ENCODE measurements around the gene GMDS. TPM values are rescaled to one million over a fixed set of nuclear protein-coding genes. Genes with fewer than 3 reads are reported as not detected.

The GMDS gene
- total and polyA plus RNA-seq, 2 of the 8 experiments (the other 6 are each of a cell fraction or from before 2014, with no cell fraction given), result 16.8 to 50.0 TPM

- H3K4me2 ChIP-seq (ENCODE audit: insufficient read depth in 1 of 2, low read depth in 2 of 2, low read length in 2 of 2), result no peak overlapping the region
- H4K5ac ChIP-seq (ENCODE audit: insufficient read length, low read depth, low read length), result no peak overlapping the region
- no peaks in the 10 kb centered on the region for H3K79me1 ChIP-seq (ENCODE audit: low read depth, low read length)
- H4K91ac ChIP-seq (replicated peaks; ENCODE audit: insufficient read length, low read length), result no peak overlapping the region
- H3K23me2 ChIP-seq (ENCODE audit: low read depth, low read length), result no peaks in the 10 kb centered on the region
- no peak overlapping the region for H2AFZ ChIP-seq (ENCODE audit: low read length)
- H3K4me3 ChIP-seq (ENCODE audit: extremely low read depth in 1 of 4, insufficient read depth in 2 of 4, low read depth in 3 of 4, low read length in 4 of 4), result no peak overlapping the region
- H3K56ac ChIP-seq (replicated peaks; ENCODE audit: insufficient read length, low read depth, low read length), result no peak overlapping the region
- H3K79me2 ChIP-seq (ENCODE audit: control insufficient read depth in 1 of 2, insufficient read depth in 2 of 2, low read length in 2 of 2), result no peaks in the 10 kb centered on the region
- FAIRE-seq (no peak), DNase-seq (ENCODE audit: low read depth in 1 of 2, low spot score in 2 of 2) (no peak)
- H4K8ac ChIP-seq (ENCODE audit: extremely low read depth, insufficient read depth, low read length), result no peak overlapping the region
- no peak overlapping the region for H3K18ac ChIP-seq (ENCODE audit: extremely low read depth, low read length)
- no peak for TF ChIP-seq PHF8 (conservative IDR thresholded peaks at IDR 0.05; ENCODE audit: low read depth, low read length)
- no peak for TF ChIP-seq CTCF (IDR thresholded peaks at IDR 0.05; ENCODE audit: control extremely low read depth in 1 of 3, insufficient read depth in 1 of 3, low read depth in 1 of 3, low read length in 3 of 3)
- TF ChIP-seq SAP30 (IDR thresholded peaks at IDR 0.05; ENCODE audit: insufficient read depth, insufficient replicate concordance, low read length), result no peak
- TF ChIP-seq JUND (IDR thresholded peaks at IDR 0.05; ENCODE audit: low read length), result no peak
- no peak overlapping the region for H3K14ac ChIP-seq (ENCODE audit: insufficient read length)
- WGBS, 2 experiments (ENCODE audit: extremely low coverage in 1 of 2, insufficient coverage in 1 of 2, insufficient read length in 1 of 2, insufficient replicate concordance in 2 of 2, low coverage in 1 of 2, low lambda C conversion rate in 2 of 2, missing lambda C conversion rate in 1 of 2), result 92% methylated on average over 2 of the region's 2 CpGs; no CpG with 5 or more reads in 1 of the 2 experiments
- H2BK5ac ChIP-seq (ENCODE audit: low read depth, low read length), result no peak overlapping the region
- H2BK15ac ChIP-seq (ENCODE audit: low read length), result no peak overlapping the region
- POLR2A ChIA-PET (ENCODE audit: partially characterized antibody), result no interaction called here
- no peak overlapping the region for H2BK12ac ChIP-seq (ENCODE audit: low read depth, low read length)
- no peak overlapping the region for H2BK20ac ChIP-seq (ENCODE audit: low read length)
- CTCF ChIA-PET (ENCODE audit: partially characterized antibody), result interaction anchor here (0.6 kb wide), 1 partner anchor 154 kb away, joined by 3 read pairs; no protein-coding TSS in a partner anchor
- H3K27ac ChIP-seq (ENCODE audit: low read depth, low read length), result no peak overlapping the region
- no peak overlapping the region for H3K4ac ChIP-seq (replicated peaks; ENCODE audit: insufficient read length, low read depth, low read length)
- no peak overlapping the region for H2BK120ac ChIP-seq (replicated peaks; ENCODE audit: low read depth, low read length)
- no peak overlapping the region for H3K23ac ChIP-seq (ENCODE audit: insufficient read length)
- H3K27me3 ChIP-seq (replicated peaks in 1 of 4; ENCODE audit: control insufficient read depth in 3 of 4, extremely low read depth in 1 of 4, insufficient read depth in 3 of 4, low read length in 3 of 4), result no peaks in the 10 kb centered on the region
- H4K20me1 ChIP-seq (replicated peaks in 1 of 2; ENCODE audit: control insufficient read depth in 1 of 2, insufficient read depth in 2 of 2, low read length in 2 of 2), result no peaks in the 10 kb centered on the region
- no peak overlapping the region for H3K9ac ChIP-seq (replicated peaks in 1 of 4; ENCODE audit: extremely low read depth in 1 of 4, low read depth in 3 of 4, low read length in 3 of 4)
- no peaks in the 10 kb centered on the region for H3K36me3 ChIP-seq (ENCODE audit: control insufficient read depth in 2 of 4, insufficient read depth in 4 of 4, low read length in 3 of 4)
- no peak overlapping the region for H2AK5ac ChIP-seq (ENCODE audit: low read depth, low read length)
- H3K9me3 ChIP-seq (ENCODE audit: insufficient read depth in 2 of 2, low read depth in 1 of 2, low read length in 1 of 2), result no peaks in the 10 kb centered on the region
- no peaks in the 10 kb centered on the region for H3K4me1 ChIP-seq (replicated peaks in 1 of 4; ENCODE audit: control insufficient read depth in 3 of 4, insufficient read depth in 4 of 4, low read length in 3 of 4)
These were observed 361.1 kb downstream of the GMDS start for GRCh38 chr6:1884313-1884712.
